ENCODE results near the gene SEMA5A. TPM values are rescaled to one million over a fixed set of nuclear protein-coding genes. Genes with fewer than 3 reads are reported as not detected.

The SEMA5A gene
- total RNA-seq, 1 experiment from 2014 or later: 9.3 TPM

- TF ChIP-seq AR (CRISPR knock-in tag; IDR thresholded peaks at IDR 0.05): no peak
- TF ChIP-seq SOX15 (CRISPR knock-in tag; IDR thresholded peaks at IDR 0.05): no peak
- TF ChIP-seq FOXK1 (CRISPR knock-in tag; IDR thresholded peaks at IDR 0.05): no peak
These were observed 229.1 kb downstream of the SEMA5A start (continued) for GRCh38 chr5:9316733-9317132.

- no peak overlapping the region for H3K27ac Mint-ChIP-seq
- ATAC-seq: no peak
- H3K4me1 Mint-ChIP-seq: no peaks in the 10 kb centered on the region
- TF ChIP-seq ZNF532 (CRISPR knock-in tag; IDR thresholded peaks at IDR 0.05; ENCODE audit: borderline replicate concordance) (no peak), SMAD4 (CRISPR knock-in tag; IDR thresholded peaks at IDR 0.05) (no peak), ARID4B (CRISPR knock-in tag; IDR thresholded peaks at IDR 0.05; ENCODE audit: borderline replicate concordance) (no peak), ZNF232 (CRISPR knock-in tag; IDR thresholded peaks at IDR 0.05) (no peak), ZNF219 (CRISPR knock-in tag; IDR thresholded peaks at IDR 0.05; ENCODE audit: borderline replicate concordance) (no peak), FOXP4 (CRISPR knock-in tag; IDR thresholded peaks at IDR 0.05) (no peak), IRF2 (CRISPR knock-in tag; IDR thresholded peaks at IDR 0.05; ENCODE audit: borderline replicate concordance, low read depth) (no peak), ZNF423 (CRISPR knock-in tag; IDR thresholded peaks at IDR 0.05) (no peak), FOXK1 (CRISPR knock-in tag; IDR thresholded peaks at IDR 0.05) (no peak), RORB (CRISPR knock-in tag; IDR thresholded peaks at IDR 0.05) (no peak)
- peaks cover 3% of the 10 kb centered on the region; the same call in 1 of the 2 replicates for H3K9me3 Mint-ChIP-seq
- no peak for DNase-seq (ENCODE audit: low spot score)
- CTCF ChIA-PET: no interaction called here
- H3K27me3 Mint-ChIP-seq (ENCODE audit: low read depth): no peaks in the 10 kb centered on the region
- POLR2A ChIA-PET: no interaction called here
- H3K4me3 Mint-ChIP-seq: no peak overlapping the region
- no peaks in the 10 kb centered on the region for H3K36me3 Mint-ChIP-seq
These were observed 229.8 kb downstream of the SEMA5A start for GRCh38 chr5:9316041-9316440.

Measured in WTC11 (cell line).